Measurements from ENCODE around the gene CSTF2.

CSTF2 gene

DNA sequence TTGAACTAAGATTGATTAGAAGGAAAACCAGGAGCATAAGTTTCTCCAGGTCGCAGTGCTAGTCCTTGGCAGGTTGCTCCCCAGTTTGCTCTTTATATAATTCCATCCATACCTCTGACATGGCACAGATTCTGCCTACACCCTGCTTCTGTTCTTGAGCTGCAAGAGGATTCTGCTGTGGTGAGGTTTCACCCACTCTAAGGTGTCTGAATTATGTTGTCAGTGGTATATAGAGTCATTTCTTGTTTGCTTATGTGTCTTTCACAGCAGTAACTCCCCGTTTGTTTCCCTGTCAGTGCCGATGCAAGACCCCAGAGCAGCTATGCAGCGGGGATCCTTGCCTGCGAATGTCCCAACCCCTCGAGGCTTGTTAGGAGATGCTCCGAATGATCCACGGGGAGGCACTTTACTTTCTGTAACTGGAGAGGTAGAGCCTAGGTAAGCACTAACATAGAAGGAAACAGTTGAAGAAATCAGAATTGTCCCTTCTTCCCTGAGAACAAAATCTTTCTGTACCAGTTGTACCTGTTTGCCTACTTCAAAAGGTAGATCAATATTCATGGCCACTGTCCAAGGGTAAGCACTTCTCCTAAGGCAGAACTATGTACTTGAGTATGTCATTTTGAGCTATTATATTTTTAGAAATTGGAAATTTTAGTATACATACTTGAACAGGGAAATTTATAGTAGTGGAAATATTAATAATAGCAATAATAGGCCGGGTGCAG is 11.2 kb downstream of the CSTF2 start:
- no peaks in the 10 kb centered on the region for H3K4me1 ChIP-seq (ENCODE audit: insufficient read depth, low read length)
- H3K9ac ChIP-seq (ENCODE audit: low read depth, low read length), result no peak overlapping the region
- peaks cover 5% of the 10 kb centered on the region for H3K36me3 ChIP-seq (ENCODE audit: insufficient read depth, low read length)
- no peaks in the 10 kb centered on the region for H3K9me3 ChIP-seq (ENCODE audit: control insufficient read depth, insufficient read depth, low read length)

GRCh38 chrX:100850317-100850716 is 30.1 kb downstream of the CSTF2 start:
- no peaks in the 10 kb centered on the region for H3K4me1 ChIP-seq (ENCODE audit: insufficient read depth, low read length)
- H3K9ac ChIP-seq (ENCODE audit: low read depth, low read length), result no peak overlapping the region
- no peaks in the 10 kb centered on the region for H3K36me3 ChIP-seq (ENCODE audit: insufficient read depth, low read length)
- no peaks in the 10 kb centered on the region for H3K9me3 ChIP-seq (ENCODE audit: control insufficient read depth, insufficient read depth, low read length)

GRCh38 chrX:100852810-100853209 is 32.6 kb downstream of the CSTF2 start:
- H3K9me3 ChIP-seq (ENCODE audit: control insufficient read depth, insufficient read depth, low read length), result no peaks in the 10 kb centered on the region

DNA sequence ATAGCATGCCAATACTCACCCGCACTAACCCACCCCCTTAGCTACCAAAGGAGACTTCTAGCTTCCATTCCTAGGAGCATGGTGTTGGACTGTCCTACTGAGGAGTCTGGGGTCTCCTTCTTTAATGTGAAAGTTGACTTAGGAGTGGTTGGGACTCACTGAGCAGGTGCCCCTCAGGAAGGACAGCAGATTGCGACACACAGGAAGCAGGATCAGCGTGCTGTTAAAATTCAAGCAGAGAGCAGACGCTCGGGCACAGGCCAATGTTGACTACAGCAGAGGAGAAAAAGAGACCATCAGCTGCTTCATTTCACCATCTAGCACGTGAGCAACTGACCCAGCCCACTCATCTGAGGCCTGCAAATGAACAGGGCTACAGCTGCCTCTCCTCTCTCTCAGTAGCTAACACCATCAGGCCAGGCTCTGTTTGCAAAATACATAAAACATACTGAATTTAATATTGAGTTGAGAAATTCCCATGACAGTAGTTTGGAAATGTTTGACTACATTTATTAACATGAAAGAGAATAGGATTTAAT is 43.2 kb downstream of the CSTF2 start:
- Histone ChIP-seq H3K36me3 (ENCODE audit: insufficient read depth, low read length) (no peaks in the 10 kb centered on the region), H3K4me1 (ENCODE audit: insufficient read depth, low read length) (peaks cover 9% of the 10 kb centered on the region), H3K9me3 (ENCODE audit: control insufficient read depth, insufficient read depth, low read length) (no peaks in the 10 kb centered on the region), H3K9ac (ENCODE audit: low read depth, low read length) (no peak overlapping the region)

More at GRCh38 chrX:100852810-100853209, 32.6 kb downstream of the CSTF2 start:
- H3K4me1 ChIP-seq (ENCODE audit: insufficient read depth, low read length), result no peaks in the 10 kb centered on the region
- H3K9ac ChIP-seq (ENCODE audit: low read depth, low read length), result no peak overlapping the region
- H3K36me3 ChIP-seq (ENCODE audit: insufficient read depth, low read length), result no peaks in the 10 kb centered on the region

DNA sequence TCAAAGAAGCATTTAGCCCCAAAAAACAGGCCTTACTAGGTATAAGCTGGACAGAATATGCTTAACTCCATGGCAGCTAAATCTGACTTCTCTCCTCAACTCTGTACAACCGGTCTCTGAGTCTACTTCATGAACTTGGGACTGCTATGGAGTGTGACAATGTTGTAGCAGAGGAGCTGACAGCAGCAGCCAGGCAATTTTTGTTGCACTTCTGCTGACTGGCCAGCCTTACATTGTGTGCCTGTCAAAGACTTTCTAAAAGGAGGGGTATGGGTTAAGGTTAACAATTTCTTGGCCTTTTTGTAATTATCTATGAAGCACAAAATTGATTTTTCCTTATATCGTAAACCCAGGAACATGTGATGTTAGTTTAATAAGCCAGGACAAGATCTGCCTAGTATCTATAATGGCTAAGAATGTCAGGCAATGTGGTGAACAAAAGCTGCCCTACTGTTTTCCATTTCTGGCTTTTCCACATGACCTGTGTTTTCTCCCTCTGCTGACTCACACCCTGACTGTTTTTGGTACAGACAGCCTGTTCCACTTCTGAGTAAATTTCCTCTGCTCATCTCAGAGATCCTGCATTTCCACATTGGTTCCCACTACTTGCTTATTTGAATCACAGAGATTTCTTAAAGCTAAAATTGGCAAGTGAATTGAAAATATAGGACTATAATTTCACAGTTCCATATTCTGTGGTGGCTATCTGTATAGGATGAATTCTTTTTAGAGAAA is 44.6 kb downstream of the CSTF2 start:
- H3K36me3 ChIP-seq (ENCODE audit: insufficient read depth, low read length), result no peaks in the 10 kb centered on the region
- H3K9ac ChIP-seq (ENCODE audit: low read depth, low read length), result no peak overlapping the region
- no peaks in the 10 kb centered on the region for H3K9me3 ChIP-seq (ENCODE audit: control insufficient read depth, insufficient read depth, low read length)
- peaks cover 9% of the 10 kb centered on the region for H3K4me1 ChIP-seq (ENCODE audit: insufficient read depth, low read length)

DNA sequence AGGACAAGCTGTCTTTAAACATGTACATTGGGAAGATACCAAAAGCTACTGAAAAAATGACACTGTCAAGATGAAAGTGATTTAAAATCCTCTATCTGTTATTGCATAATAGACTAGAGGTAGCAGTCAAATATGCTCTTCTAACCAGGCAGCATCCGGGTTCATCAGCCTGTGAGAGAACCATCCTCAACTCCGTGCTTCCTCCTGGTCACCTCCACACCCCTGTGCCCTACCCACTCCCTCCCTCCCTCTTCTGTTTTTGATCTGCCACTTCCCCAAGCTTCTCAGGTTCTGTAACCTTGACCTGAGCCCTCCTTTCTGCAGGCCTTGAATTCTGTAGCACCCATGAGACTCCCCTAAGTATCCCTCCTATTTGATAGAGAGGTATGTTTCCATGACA is 48.1 kb downstream of the CSTF2 start:
- Histone ChIP-seq H3K9ac (ENCODE audit: low read depth, low read length) (no peak overlapping the region), H3K4me1 (ENCODE audit: insufficient read depth, low read length) (peaks cover 14% of the 10 kb centered on the region), H3K36me3 (ENCODE audit: insufficient read depth, low read length) (no peaks in the 10 kb centered on the region), H3K9me3 (ENCODE audit: control insufficient read depth, insufficient read depth, low read length) (no peaks in the 10 kb centered on the region)

- H3K9ac ChIP-seq (ENCODE audit: low read depth, low read length), result no peak overlapping the region
- peaks cover 5% of the 10 kb centered on the region for H3K4me1 ChIP-seq (ENCODE audit: insufficient read depth, low read length)
- no peaks in the 10 kb centered on the region for H3K9me3 ChIP-seq (ENCODE audit: control insufficient read depth, insufficient read depth, low read length)
- H3K36me3 ChIP-seq (ENCODE audit: insufficient read depth, low read length), result no peaks in the 10 kb centered on the region
Measured at GRCh38 chrX:100870527-100870926, 50.3 kb downstream of the CSTF2 start.

DNA sequence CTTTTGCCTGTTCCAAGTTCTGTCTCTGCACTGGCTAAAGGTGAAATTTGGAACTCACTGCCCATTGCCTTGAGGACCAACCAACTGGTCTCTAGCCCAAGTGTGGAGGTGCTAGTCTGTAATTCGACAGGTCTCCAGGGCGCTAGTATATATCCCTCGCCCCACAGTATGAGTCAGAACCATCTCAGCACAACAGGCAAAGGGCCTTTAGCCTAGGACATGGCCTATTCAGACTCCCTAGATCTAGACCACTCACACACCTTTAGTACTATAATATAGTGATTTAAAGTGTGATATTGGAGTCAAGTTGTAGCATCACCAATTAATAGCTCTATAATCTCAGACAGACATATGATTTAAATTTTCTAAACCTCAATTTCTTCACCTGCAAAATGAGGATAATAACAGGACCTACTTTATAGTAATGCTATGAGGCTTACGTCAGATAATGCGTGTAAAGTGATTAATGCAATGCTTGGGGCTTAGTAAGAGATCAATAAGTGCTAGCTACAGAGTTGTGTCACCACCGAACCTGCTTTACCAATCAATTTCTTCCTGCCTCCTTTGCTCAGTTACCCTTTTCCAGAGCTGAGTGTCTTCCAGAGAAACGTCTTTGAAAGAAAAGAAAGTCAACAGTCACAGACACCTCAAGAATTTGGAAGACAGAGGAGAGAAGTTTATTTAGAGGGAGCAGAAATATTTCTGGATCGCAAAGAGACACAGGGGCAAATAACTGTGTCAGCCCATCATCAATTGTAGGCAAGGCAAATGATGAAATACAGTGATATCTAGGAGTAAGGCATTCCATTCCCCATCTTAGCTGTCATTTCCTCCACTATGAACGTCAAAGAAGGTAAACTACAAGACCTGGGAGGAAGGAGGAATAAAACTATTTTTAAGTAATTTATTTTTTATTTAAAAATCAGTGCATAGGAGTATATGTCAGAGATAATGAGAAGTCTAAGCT is 51.7 kb downstream of the CSTF2 start:
- Histone ChIP-seq H3K4me1 (ENCODE audit: insufficient read depth, low read length) (peaks cover 5% of the 10 kb centered on the region), H3K36me3 (ENCODE audit: insufficient read depth, low read length) (no peaks in the 10 kb centered on the region), H3K9ac (ENCODE audit: low read depth, low read length) (no peak overlapping the region), H3K9me3 (ENCODE audit: control insufficient read depth, insufficient read depth, low read length) (no peaks in the 10 kb centered on the region)

DNA sequence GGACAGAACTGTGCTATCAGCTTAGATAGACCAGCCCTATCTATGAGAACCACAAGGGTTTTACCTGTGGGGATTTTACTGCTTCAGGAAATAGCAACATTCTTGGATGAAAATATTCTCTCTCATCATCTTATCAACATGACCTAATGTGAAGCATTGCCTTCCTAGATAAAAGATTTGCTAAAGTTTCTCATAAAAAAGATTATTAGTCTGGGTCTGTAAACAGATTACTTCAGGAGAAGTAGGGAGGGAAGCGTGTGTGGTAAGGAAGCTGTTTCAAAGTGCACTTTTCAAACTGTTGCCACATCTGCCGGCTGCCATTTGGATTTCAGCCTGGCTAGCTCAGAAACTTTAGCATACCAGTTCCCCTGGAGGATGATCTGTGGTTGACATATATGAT is 54.1 kb downstream of the CSTF2 start, which contains the start of gene NOX1:
NOX1 (minus strand) TSS at position 35 of the 400 bp plus-strand sequence. CDS start 220 bp downstream, outside the sequence.
- Histone ChIP-seq H3K36me3 (ENCODE audit: insufficient read depth, low read length) (no peaks in the 10 kb centered on the region), H3K9me3 (ENCODE audit: control insufficient read depth, insufficient read depth, low read length) (no peaks in the 10 kb centered on the region), H3K9ac (ENCODE audit: low read depth, low read length) (no peak within 1 kb of the TSS), H3K4me1 (ENCODE audit: insufficient read depth, low read length) (peaks cover 5% of the 10 kb centered on the region)

DNA sequence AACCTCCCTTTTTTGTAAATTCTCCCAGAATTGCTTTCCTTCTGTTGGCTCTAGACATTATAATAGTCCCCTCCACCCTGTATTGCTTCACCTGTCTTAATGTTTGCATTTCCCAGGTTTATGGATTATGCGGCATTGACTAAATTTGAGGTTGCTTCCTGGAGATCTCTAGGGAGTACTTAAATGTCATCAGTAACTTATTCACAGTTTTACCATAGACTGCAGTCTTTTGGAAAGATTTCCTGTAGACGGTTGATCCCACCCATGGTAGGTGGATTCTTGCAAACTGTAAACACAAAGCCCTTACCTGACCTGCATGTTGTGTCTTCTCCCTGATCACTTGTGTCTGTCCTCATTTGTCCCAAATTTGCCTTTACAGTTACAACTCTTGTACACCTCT is 60.2 kb downstream of the CSTF2 start:
- H3K9me3 ChIP-seq (ENCODE audit: control insufficient read depth, insufficient read depth, low read length), result no peaks in the 10 kb centered on the region
- no peak overlapping the region for H3K9ac ChIP-seq (ENCODE audit: low read depth, low read length)
- H3K4me1 ChIP-seq (ENCODE audit: insufficient read depth, low read length), result peaks cover 17% of the 10 kb centered on the region
- no peaks in the 10 kb centered on the region for H3K36me3 ChIP-seq (ENCODE audit: insufficient read depth, low read length)

DNA sequence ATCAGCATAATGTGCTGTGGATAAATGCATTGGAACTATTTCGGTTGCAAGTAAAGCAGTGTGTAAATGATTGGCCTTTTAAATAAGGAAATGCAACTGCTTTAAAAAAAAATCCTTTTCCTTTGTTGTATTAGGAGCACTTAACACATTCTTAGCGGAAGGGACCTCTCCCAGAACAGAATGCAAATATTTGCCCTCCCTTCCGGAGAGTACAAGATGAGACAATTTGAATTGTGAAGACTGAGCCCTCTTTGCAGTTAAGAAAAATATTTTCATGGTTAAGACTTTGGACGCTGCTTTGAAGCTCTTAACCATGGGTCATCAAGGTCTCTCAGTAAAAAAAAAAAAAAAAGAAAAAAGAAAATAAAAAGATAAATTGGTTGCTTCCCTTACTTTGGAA is 63.5 kb downstream of the CSTF2 start:
- no peaks in the 10 kb centered on the region for H3K36me3 ChIP-seq (ENCODE audit: insufficient read depth, low read length)
- H3K9me3 ChIP-seq (ENCODE audit: control insufficient read depth, insufficient read depth, low read length), result no peaks in the 10 kb centered on the region
- H3K9ac ChIP-seq (ENCODE audit: low read depth, low read length), result no peak overlapping the region
- H3K4me1 ChIP-seq (ENCODE audit: insufficient read depth, low read length), result peaks cover 17% of the 10 kb centered on the region

All from ES-I3 (cell line).